HG02588 (cell line): Measurements from ENCODE around the gene CCDC88A.
"Not testable (repeated sequence)": the region's sequence is repeated elsewhere in the genome, so short reads cannot be mapped to it uniquely, and the experiment has no call there.

Source experiments
- ATAC-seq: cut with Tn5 transposase; IDR thresholded peaks from one replicate; pipeline ENCODE4 v1.9.1; 2021; ENCODE audit warnings: mild to moderate bottlenecking, moderate library complexity; ENCODE audit not compliant: unreplicated experiment

The CCDC88A gene

DNA sequence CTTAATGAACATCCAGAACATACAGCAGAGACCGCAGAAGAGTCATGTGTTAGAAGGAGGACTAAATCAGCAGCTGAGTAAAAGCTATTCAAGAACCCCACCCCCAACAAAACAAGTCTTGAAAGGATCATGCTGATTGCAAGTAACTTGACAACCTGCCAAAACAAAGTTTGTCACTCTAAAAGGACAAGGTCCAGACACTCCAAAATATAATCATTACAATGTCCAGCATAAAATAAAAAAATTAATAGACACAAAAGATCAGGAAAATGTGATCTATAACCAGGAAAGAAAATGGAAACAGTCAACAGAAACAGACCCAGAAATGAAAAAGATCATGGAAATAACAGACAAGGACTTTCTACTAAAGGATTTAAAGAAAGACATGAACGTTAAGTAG is 28.5 kb downstream of the CCDC88A start:
- ATAC-seq = no peak

DNA sequence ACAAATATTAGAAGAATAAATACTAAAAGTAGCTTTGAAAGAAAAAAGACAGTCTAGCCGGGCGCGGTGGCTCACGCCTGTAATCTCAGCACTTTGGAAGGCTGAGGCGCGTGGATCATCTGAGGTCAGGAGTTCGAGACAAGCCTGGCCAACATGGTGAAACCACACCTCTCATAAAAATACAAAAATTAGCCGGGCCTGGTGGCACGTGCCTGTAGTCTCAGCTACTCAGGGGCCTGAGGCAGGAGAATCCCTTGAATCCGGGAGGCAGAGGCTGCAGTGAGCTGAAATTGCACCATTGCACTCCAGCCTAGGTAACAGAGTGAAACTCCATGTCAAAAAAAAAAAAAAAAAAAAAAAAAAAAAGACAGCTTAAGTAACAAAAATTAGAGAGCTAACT is 34.1 kb downstream of the CCDC88A start:
- ATAC-seq = not testable (repeated sequence)

DNA sequence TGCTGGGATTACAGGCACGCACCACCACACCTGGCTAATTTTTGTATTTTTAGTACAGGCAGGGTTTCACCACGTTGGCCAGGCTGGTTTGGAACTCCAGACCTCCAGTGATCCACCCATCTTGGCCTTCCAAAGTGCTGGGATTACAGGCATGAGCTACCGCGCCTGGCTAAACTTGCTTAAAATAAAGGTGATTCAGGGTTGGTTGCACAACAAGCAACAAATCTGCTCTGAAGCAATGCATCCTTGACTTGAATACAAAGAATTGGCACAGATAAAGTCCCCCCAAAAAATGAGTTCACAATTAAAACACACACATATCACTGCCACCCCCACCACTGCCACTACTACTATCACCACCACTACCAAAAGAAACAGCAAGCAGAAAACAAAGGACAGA is 34.9 kb downstream of the CCDC88A start:
- no peak for ATAC-seq

DNA sequence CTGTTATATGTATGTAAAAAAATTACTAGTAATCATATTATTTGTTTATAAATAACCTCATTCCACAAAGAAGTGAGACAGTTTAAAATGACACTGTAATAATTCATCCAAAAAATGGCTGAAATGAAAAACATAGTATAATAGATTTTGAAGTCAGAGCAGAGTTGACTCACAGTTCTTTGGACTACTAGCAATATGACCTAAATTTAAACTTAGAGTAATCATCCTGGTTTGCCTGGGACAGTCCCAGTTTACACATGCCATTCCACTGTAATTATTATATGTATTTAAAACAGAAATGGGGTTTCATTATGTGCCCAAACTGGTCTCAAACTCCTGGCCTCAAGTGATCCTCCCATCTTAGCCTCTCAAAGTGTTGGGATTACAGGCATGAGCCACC is 48.3 kb downstream of the CCDC88A start:
- ATAC-seq = no peak

DNA sequence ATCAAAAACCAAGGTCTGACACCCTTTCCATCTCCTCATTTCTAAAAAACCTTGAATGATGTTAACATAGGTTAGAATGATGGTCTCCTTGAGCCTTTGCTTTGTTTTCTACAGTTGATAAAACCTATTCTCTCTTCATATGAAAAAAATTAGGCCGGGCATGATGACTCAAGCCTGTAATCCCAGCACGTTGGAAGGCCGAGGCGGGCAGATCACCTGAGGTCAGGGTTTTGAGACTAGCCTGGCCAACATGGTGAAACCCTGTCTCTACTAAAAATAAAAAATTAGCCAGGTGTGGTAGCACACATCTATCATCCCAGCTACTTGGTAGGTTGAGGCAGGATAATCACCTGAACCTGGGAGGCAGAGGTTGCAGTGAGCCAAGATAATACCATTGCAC is 49.4 kb downstream of the CCDC88A start:
- no peak for ATAC-seq

DNA sequence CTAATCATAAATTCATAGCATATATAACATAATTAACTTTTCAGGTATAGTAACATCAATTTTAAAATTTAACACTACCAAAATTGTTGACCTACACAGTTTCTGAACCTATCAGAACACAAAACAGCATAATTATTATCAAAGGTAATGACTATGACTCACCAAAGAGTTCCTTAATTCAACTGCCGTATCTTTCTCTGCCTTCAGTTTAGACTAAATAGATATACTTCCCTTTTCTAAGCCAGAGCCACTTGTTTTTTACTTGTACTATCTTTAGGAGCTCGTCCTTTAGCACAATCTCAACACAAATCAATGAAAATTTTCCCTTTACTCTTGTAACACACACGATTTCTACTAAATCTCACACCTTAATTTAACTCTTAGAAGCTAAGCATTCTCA is 54.4 kb downstream of the CCDC88A start:
- no peak for ATAC-seq

DNA sequence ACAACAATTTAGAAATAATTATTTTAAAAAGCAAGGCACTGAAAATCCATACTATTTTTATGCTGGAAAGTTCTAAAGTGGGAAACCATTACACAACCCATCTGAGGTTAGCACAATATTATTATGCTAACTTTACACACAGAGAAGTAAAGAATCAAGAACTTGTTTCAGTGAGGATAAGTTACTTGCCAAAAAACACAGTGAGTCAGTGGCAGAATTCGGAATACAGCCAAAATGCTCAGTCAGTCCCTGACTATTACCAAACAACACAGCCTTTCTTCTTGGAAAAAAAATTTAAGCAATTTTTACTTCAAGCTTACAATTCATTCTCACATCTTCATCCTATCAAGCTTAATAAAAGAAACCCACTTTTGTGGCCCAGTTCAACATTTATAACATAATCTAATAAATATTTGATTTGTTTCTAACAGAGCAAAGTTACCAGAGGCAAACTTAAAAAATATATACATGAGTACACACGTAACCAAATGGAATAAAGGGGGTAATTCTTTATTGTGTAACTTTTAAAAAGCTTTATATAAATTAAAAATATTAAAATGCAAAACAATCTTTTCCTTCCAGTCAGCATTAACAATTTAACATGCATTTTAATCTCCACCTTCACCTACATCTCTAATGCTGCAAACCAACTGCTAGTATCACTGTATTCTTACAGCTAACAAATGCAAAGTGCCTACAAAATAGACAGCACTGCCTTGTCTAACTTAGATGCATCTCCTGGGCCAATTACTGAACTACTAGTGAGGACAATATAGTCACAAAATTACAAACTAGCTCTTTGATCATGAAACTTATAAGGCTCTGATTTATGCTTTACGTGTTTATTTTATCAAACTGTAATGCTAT is 55.2 kb downstream of the CCDC88A start:
- ATAC-seq = no peak

DNA sequence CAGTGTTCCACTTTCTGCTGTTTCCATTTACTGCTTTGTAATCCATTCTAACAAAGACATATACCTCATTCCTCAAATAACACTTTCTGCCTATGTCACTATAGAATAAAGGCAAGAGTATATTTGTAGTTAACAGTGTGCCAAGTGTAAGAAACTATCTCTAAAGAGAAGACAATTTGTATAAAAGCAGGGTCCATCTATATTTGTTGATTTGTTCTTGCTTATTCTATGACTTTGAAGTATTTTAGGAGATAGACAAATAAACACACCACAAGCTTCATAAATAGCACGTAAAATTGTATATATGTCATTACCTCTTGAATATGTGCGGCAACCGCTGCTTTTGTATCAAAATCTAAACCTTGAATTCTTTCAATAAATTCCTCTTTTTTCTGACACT is 56.0 kb downstream of the CCDC88A start:
- no peak for ATAC-seq

DNA sequence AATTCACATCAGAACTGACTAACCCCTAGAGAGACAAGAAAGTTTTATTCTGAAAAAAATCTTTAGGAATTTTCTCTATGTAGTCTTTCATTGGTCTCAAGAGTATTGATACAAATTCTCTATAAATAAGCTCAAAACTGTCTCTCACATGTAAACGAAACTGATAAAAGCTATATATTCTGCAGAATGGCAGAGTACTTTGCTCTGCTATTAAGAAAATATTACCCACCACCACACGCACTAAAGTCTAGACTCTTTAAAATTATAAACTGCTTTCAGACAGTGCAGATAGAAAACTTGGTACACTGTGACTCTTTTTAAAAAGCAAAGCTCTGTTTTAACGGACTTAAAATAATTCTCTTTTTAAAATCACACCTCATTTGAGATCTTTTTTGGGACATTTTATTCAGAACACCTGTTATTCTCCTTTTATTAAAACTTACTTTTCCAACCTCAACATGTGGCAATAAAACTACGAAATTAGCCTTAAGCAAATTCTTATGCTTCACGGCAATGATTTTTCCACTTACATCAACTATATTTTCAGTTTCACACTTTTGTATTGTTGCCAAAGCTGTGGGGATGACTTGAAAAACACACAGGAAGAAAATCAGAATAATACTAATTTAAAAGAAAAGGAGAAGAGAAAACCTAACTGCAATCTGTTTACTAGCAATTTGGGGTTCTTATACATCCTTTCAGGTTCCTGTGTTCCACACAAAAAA is 58.0 kb downstream of the CCDC88A start:
- no peak for ATAC-seq

DNA sequence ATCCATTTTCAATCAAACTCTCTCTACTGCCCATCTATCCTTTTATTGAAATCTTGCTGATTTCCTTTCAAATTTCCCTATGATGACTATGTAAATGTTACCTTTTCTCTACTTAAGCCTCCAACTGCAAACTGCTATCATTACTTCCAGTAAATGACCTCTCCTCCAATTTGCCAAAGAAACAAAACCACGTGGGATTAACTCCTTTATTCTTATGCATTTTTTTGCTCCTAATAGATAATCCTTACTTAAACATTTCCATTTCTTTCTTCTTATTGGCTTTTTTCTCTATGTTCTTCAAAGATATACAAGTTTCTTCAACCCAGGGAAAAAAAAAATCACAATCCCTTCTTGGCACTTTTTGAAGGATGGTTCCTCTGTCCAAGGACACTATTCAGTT is 61.2 kb downstream of the CCDC88A start:
- no peak for ATAC-seq

DNA sequence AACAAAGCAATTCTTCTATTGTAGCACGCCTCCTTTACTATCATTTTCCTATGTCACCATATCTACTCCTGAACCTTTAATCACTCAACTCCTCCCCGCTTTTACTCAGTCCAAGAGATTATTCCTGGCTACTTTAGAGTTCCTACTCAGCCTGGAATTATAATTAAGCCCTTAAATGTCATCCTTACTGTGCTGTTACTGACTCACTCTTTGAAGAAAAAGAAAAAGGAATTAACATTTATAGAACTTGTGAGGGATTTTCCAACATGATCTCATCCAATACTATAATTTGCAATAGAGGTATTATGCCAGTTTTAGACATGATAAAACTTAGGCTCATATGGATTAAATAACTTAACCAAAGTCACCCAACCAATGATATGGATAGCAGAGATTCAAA is 61.7 kb downstream of the CCDC88A start:
- ATAC-seq = no peak

DNA sequence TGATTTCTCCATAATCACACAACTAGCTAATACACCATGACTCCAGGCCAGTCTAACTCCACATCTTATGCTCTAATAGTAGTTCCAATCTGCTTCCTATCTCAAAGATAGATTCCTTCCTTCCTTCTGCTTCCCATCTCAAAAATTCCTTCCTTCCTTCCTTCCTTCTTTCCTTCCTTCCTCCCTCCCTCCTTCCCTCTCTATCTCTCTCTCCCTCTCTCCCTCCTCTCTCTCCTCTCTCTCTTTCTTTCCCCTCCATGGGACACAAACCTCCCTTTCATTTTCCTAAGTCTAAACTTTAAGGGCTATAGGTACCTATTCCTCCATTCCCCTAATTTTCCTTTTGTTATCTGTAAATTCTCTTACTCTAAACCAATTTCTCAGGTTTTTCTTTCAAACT is 62.5 kb downstream of the CCDC88A start:
- no peak for ATAC-seq

DNA sequence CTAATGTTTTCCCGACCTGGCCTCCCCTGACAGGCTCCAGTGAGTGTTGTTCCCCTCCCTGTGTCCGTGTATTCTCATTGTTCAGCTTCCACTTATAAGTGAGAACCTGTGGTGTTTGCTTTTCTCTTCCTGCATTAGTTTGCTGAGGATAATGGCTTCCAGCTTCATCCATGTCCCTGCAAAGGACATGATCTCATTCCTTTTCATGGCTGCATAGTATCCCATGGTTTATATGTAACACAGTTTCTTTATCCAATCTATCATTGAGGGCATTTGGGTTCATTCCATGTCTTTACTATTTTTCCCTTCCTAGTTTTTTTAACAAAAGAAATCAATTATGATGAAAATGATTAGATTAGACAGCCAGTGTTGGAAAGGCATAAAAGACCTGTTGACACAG is 63.5 kb downstream of the CCDC88A start:
- ATAC-seq = not testable (repeated sequence)

DNA sequence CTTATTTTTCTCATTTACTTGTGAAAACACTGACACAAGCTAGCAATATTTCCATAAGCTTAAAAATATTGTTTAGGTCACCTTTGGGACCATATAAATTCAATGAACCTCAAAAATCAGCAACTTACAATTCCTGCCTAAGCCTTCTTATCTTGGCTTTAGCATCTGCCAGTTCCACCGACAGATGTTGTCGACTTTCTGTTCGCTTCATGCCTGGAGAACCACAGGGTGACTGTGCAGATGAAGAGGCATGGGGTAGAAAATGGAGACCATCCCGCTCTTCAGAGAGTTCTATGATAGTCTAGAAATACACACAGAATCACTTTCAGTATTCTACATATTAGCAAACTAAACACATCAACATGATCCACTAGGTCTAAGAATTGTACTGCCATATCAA is 64.2 kb downstream of the CCDC88A start:
- no peak for ATAC-seq

DNA sequence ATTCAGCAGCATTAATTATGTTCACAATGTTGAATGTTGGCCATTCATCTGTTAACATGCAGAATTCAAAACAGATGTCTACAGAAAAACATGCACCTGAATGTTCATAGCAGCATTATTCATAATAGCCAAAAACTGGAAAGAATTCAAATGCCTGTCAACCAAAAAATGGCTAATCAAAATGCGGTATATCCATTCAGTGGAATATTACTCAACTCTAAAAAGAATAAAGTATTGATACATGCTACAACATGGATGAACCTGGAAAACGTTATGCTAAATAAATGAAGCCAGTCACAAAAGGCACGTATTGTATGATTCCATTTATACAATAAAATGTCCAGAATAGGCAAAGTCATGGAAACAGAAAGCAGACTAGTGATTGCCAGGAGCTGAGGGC is 68.0 kb downstream of the CCDC88A start:
- no peak for ATAC-seq

DNA sequence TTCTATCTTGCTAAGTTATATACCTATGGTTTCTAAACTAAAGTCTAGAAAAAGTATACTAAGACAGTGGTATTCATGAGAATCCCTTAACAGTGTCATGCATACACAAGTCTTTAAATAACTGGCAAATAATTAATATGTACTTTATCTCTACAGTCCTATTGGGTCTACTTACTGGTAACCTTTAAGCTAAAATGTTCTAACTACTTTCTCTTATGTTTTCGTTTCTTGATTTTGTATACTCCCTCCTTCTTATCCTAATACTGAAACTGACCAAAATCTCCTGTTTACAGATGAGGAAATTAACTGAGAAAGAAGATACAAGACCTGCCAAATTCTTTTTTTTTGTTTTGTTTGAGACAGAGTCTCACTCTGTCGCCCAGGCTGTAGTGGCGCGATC is 74.6 kb downstream of the CCDC88A start:
- ATAC-seq = no peak

DNA sequence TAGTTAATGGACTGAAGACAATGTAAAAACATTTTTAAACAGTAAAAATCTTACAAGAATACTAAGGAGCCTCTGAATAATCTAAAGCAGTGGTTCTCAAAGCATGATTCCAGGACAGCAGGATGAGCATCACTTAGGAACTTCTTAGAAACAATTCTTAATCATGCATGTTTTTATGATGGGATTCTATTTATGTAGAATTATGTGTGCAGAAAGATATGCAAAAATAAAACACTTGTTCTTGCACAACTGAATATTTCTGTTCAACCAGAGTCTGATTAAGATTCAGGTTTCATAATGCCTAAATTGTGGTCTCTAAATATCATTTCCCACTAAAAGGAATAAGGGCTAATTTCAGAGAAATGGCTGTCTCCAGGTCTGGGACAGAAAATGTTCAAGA is 81.4 kb downstream of the CCDC88A start:
- no peak for ATAC-seq

DNA sequence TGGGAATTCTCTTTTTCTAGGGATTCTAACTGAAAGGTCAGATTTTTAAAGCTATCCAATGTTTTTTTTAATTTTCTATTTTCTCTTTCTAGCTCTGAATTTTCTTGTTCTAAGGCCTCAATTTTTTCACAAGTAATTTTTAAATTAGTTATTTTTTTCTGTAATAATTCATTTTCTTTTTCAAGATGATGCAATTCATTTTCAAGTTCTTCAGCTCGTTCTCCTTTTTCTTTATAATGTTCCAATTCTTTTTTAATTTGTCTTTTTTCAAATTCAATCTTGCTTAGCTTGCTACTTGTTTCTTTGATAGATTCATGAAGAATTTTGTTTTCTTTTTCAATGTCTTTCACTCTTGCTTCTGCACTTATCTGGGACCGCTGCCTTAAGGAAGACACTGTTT is 84.9 kb downstream of the CCDC88A start:
- ATAC-seq = no peak

DNA sequence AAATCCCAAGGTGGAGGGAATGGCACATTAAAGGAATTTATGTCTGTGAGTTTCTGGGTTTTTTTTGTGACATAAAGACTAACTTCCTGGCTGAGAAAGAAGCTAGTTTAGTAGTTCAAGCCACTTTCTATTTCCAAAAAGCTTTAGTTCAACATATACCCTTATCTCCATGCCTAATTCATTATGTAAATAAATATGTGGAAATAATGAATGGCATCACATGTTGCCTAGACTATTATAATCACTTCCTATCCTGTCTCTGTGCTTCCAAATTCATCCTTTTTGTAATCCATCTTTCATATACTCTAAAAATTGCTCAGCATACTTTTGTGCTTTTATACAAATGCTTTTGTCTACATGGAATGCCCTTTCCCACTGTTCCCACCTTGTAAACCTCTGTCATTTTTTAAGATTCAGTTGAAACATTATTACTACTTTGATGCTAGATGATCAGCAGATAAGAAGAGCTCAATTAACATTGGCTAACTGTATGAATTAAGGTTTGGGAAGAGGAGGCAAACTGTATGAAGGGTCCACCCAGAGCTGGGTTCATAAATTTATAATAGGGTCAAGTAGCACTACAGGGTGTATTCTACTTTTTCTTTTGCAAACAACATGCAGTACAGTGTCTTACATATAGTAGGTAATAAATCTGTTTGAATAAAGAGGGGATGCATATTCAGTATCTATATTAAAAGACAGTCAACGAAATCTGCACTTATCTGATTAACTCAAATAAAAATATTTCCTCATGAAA is 88.9 kb downstream of the CCDC88A start:
- no peak for ATAC-seq

DNA sequence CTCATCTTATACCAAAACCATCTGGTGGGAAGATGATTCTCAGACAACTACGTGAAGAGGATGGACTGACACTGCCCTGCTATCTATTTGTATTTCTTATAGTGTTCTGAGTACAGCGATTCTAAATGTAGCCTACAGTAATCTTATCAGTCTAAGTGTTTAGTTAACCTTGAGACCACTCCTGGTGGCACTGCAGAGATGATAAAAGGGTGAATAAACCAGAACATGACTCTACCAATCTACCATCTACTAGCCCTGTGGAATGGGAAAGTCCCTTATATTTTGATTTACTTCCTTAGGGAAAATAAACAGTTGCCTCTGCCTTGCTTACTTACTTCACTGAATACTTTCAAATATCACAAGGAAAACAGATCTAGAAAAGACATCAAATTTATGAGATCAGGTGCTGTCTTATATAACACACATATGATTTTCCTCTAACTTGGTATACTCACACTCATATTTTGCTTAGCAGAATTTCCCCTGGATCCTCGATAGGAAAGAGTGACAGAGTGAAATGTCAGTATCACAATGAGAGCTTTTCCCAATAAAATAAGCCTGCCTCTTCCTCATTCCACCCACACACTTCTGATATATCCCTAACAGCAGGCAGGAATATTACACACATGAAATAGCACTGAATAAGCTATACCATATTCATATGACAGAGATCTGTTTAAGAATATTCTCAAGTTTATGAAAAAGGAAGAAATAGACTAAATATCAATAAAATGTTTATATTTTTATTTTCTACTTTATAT is 92.0 kb downstream of the CCDC88A start:
- no peak for ATAC-seq

DNA sequence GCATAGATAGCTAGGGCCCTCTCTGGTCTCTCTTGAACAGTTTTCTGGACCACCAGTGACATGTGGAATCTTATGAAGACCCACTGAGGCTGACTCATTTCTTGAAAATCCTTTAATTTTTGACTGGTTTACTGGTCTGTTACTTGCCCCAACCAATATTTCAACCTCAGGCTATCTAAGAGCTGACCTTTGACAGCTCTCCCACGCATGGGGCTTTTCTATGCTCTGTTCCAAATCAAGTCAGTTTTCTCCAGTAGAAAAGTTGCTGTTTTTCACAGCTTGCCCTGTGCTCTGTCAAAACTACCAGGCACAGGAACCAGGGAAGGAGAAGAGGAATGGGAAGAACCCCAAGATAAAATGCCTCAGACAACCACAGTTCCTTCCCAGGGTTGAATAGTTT is 104.7 kb downstream of the CCDC88A start:
- no peak for ATAC-seq
